Measurements from ENCODE around the gene EPN2. TPM values are rescaled to one million over a fixed set of nuclear protein-coding genes. Genes with fewer than 3 reads are reported as not detected.

EPN2 gene
- total RNA-seq, 4 donors from 2014 or later: 69.4 to 251 (median 96.3) TPM

- WGBS, 2 donors: 43 to 58% methylated on average over 3 of the region's 3 CpGs
- TF ChIP-seq POLR2A (IDR thresholded peaks at IDR 0.05) (no peak), CTCF (IDR thresholded peaks at IDR 0.05) (no peak)
- intact Hi-C loops (cut with DNase I; ENCODE audit: low total_unique reads): no loop called here
- DNase-seq (ENCODE audit: low spot score in 2 of 2): no peak
- no peak overlapping the region for H3K4me3 ChIP-seq (ENCODE audit: low read depth, poor library complexity, severe bottlenecking)
These were observed 32.5 kb downstream of the EPN2 start for GRCh38 chr17:19269641-19270040.

GRCh38 chr17:19270347-19270703 is 33.2 kb downstream of the EPN2 start:
- WGBS, 2 donors: 69 to 70% methylated on average over 3 of the region's 3 CpGs
- no peak for TF ChIP-seq POLR2A (IDR thresholded peaks at IDR 0.05)
- no peak for TF ChIP-seq CTCF (IDR thresholded peaks at IDR 0.05)
- intact Hi-C loops (cut with DNase I; ENCODE audit: low total_unique reads): no loop called here

GRCh38 chr17:19270704-19271611 is 33.8 kb downstream of the EPN2 start:
- DNase-seq (ENCODE audit: low spot score in 2 of 2): no peak
- WGBS, 2 donors: 71 to 74% methylated on average over 13 of the region's 13 CpGs
- TF ChIP-seq POLR2A (IDR thresholded peaks at IDR 0.05) (no peak), CTCF (IDR thresholded peaks at IDR 0.05) (no peak)
- intact Hi-C loops (cut with DNase I; ENCODE audit: low total_unique reads): no loop called here
- H3K4me3 ChIP-seq (ENCODE audit: low read depth, poor library complexity, severe bottlenecking): no peak overlapping the region

More at GRCh38 chr17:19270347-19270703, 33.2 kb downstream of the EPN2 start:
- no peak for DNase-seq (ENCODE audit: low spot score in 2 of 2)
- H3K4me3 ChIP-seq (ENCODE audit: low read depth, poor library complexity, severe bottlenecking): no peak overlapping the region

GRCh38 chr17:19271780-19272357 is 34.7 kb downstream of the EPN2 start:
- TF ChIP-seq POLR2A (IDR thresholded peaks at IDR 0.05): no peak
- no peak for TF ChIP-seq CTCF (IDR thresholded peaks at IDR 0.05)
- intact Hi-C loops (cut with DNase I; ENCODE audit: low total_unique reads): no loop called here
- no peak for DNase-seq (ENCODE audit: low spot score in 2 of 2)
- WGBS, 2 donors: 61 to 69% methylated on average over 10 of the region's 10 CpGs
- H3K4me3 ChIP-seq (ENCODE audit: low read depth, poor library complexity, severe bottlenecking): no peak overlapping the region

GRCh38 chr17:19273731-19274130 is 36.6 kb downstream of the EPN2 start:
- DNase-seq (ENCODE audit: low spot score in 2 of 2): no peak
- no peak for TF ChIP-seq POLR2A (IDR thresholded peaks at IDR 0.05)
- TF ChIP-seq CTCF (IDR thresholded peaks at IDR 0.05): no peak
- 78% methylated on average over 7 of the region's 7 CpGs for WGBS, 2 donors
- intact Hi-C loops (cut with DNase I; ENCODE audit: low total_unique reads): no loop called here
- no peak overlapping the region for H3K4me3 ChIP-seq (ENCODE audit: low read depth, poor library complexity, severe bottlenecking)
